K562 (cell line): ENCODE measurements around the gene ZNF689. TPM values are rescaled to one million over a fixed set of nuclear protein-coding genes. Genes with fewer than 3 reads are reported as not detected.

Experiments
- AFF4 ChIP-seq: sonication (generic); formaldehyde crosslinking; IDR thresholded peaks from 2 replicates; pipeline ENCODE4 v1.8.0; 2023; ENCODE audit warnings: mild to moderate bottlenecking, missing genetic modification reagents
- BDP1 ChIP-seq: IDR thresholded peaks from 3 replicates; pipeline ENCODE4 v1.6.1; 2011; ENCODE audit not compliant: insufficient read length, insufficient read depth
- BRF2 ChIP-seq: IDR thresholded peaks from 3 replicates; pipeline ENCODE4 v1.6.1; 2011; ENCODE audit warnings: borderline replicate concordance, mild to moderate bottlenecking; ENCODE audit not compliant: insufficient read length, insufficient read depth
- CREM ChIP-seq: IDR thresholded peaks from 2 replicates; pipeline ENCODE4 v1.6.1; 2014; ENCODE audit warnings: antibody characterized with exemption, low read depth
- CTBP1 ChIP-seq: fragments of 450-650 bp; IDR thresholded peaks from 2 replicates; pipeline ENCODE4 v1.6.1; 2016; ENCODE audit warnings: borderline replicate concordance
- DIDO1 ChIP-seq: fragments of 450-650 bp; IDR thresholded peaks from 2 replicates; pipeline ENCODE4 v1.6.1; 2016; ENCODE audit warnings: low read depth, missing biosample characterization, missing genetic modification characterization
- FOXK2 ChIP-seq, 2 experiments: fragments of 450-650 bp; IDR thresholded peaks in 1 of 2; conservative IDR thresholded peaks in 1 of 2; 2 replicates each; pipeline ENCODE4 v1.6.1; 2016; ENCODE audit warnings: low read depth in 2 of 2, mild to moderate bottlenecking in 1 of 2
- KLF16 ChIP-seq: IDR thresholded peaks from 2 replicates; pipeline ENCODE4 v1.6.1; 2016; ENCODE audit warnings: antibody characterized with exemption
- MYNN ChIP-seq, 2 experiments: sonication (generic); formaldehyde crosslinking in 1 of 2; IDR thresholded peaks; 2 replicates each; pipeline versions ENCODE4 v1.5.0 to v1.6.1; 2016 to 2020; ENCODE audit warnings: antibody characterized with exemption in 1 of 2, missing genetic modification reagents in 1 of 2
- NKRF ChIP-seq: fragments of 450-650 bp; IDR thresholded peaks from 2 replicates; pipeline ENCODE4 v1.6.1; 2016; ENCODE audit warnings: borderline replicate concordance
- PYGO2 ChIP-seq: fragments of 450-650 bp; IDR thresholded peaks from 2 replicates; pipeline ENCODE4 v1.6.1; 2016; ENCODE audit warnings: mild to moderate bottlenecking, missing genetic modification characterization, moderate library complexity, missing compliant biosample characterization
- STAT5A ChIP-seq: IDR thresholded peaks from 2 replicates; pipeline ENCODE4 v1.6.1; 2012; ENCODE audit warnings: low read length, inconsistent platforms, borderline replicate concordance
- XRCC4 ChIP-seq: IDR thresholded peaks from one replicate; pipeline ENCODE4 v1.6.1; 2011; ENCODE audit not compliant: insufficient read depth, insufficient read length; ENCODE audit errors: extremely low read depth
- ZBTB33 ChIP-seq: sonication (generic); formaldehyde crosslinking; IDR thresholded peaks from 2 replicates; pipeline ENCODE4 v1.8.1; 2023; ENCODE audit warnings: mild to moderate bottlenecking, missing genetic modification reagents
- ZFX ChIP-seq: sonication (generic); formaldehyde crosslinking; IDR thresholded peaks from 2 replicates; pipeline ENCODE4 v1.8.0; 2022; ENCODE audit warnings: mild to moderate bottlenecking, missing genetic modification reagents, moderate library complexity
- ZNF239 ChIP-seq: fragments of 250-450 bp; sonication (Bioruptor Pico); IDR thresholded peaks from 2 replicates; pipeline ENCODE4 v1.4.0; 2020; ENCODE audit warnings: mild to moderate bottlenecking
- ZNF696 ChIP-seq: fragments of 250-450 bp; sonication (Bioruptor Pico); conservative IDR thresholded peaks from 2 replicates; pipeline ENCODE4 v1.4.0; 2020; ENCODE audit warnings: mild to moderate bottlenecking, moderate library complexity
- polyA plus RNA-seq, 8 experiments: library from polyadenylated mRNA; depleted of rRNA in 4 of 8; stranded (reverse) in 5 of 8; unstranded in 3 of 8; fragments of >200 nt; fragmentation: Nextera tagmentation in 2 of 8; fragmentation: Illumina TruSeq in 1 of 8; extraction: Ambion mirVana in 2 of 8; extraction: Trizol in 1 of 8; gene quantifications; 2 replicates each; pipeline versions ENCODE4 v1.2.1 to v1.2.3, GENCODE V29; 2011 to 2014; ENCODE audit warnings: inconsistent platforms in 1 of 8, missing spikeins in 1 of 8
- total RNA-seq, 7 experiments: library from RNA; depleted of rRNA in 6 of 7; stranded (reverse); fragments of >200 nt in 6 of 7; fragmentation: Illumina TruSeq in 2 of 7; extraction: Trizol in 2 of 7; gene quantifications; 2 replicates each; pipeline versions ENCODE4 v1.2.1 to v1.2.3, GENCODE V29; 2011 to 2021; ENCODE audit warnings: low replicate concordance in 1 of 7

Gene ZNF689
- total and polyA plus RNA-seq, 9 of the 15 experiments (the other 6 are each of a cell fraction or from before 2014, with no cell fraction given), result 5.4 to 15.4 (median 10.8) TPM

- TF ChIP-seq NKRF (0 out of 2 replicates have a peak, but pooled peaks have one; percentile 21), AFF4 (CRISPR knock-in tag) (no peak), ZBTB33 (CRISPR knock-in tag) (peak; percentile 78), XRCC4 (no peak), CTBP1 (peak; percentile 49; the same call in 1 of the 2 replicates), CREM (peak; percentile 96), ZNF696 (no peak), BRF2 (no peak), DIDO1 (tag) (peak; percentile 87), KLF16 (no peak), ZNF239 (0 out of 2 replicates have a peak, but pooled peaks have one; percentile 12), ZFX (CRISPR knock-in tag) (peak; percentile 36), FOXK2 (conservative IDR thresholded peaks at IDR 0.05 in 1 of 2, IDR thresholded peaks at IDR 0.05 in 1 of 2; ENCODE audit: low read depth in 2 of 2) (peak in 1 of 2 experiments; percentile 73; a peak in 3 of 4 replicates), PYGO2 (tag) (peak; percentile 60; the same call in 1 of the 2 replicates), MYNN (IDR thresholded peaks at IDR 0.05) (no peak), MYNN (CRISPR knock-in tag; IDR thresholded peaks at IDR 0.05) (no peak), BDP1 (no peak), STAT5A (0 out of 2 replicates have a peak, but pooled peaks have one; percentile 18)
These were observed 40.4 kb upstream of the ZNF689 start, which contains the start of gene PRR14 (continued) for GRCh38 chr16:30650369-30651123.
